ENCODE data around the gene TBX6.

- TF ChIP-seq POLR2AphosphoS5 (IDR thresholded peaks at IDR 0.05), result peak; percentile 61 to 78
- TF ChIP-seq CTCF (IDR thresholded peaks at IDR 0.05), result peak; percentile 51 to 70 (median 66)
- TF ChIP-seq POLR2A (IDR thresholded peaks at IDR 0.05; ENCODE audit: low read depth), result no peak
- TF ChIP-seq EP300 (IDR thresholded peaks at IDR 0.05), result no peak
These were observed 768 bp upstream of the TBX6 start for GRCh38 chr16:30092373-30093010.

All from esophagus muscularis mucosa (tissue), 4 donors.